Lower leg skin (tissue), 4 donors: ENCODE measurements around the gene POLN. TPM values are rescaled to one million over a fixed set of nuclear protein-coding genes. Genes with fewer than 3 reads are reported as not detected.

Experiments used
- DNase-seq, 2 donors: peaks; one replicate each; pipeline ENCODE4 v3.0.0-alpha.2; 2019; ENCODE audit warnings: low spot score in 2 of 2
- H3K4me3 ChIP-seq: fragments of 200-600 bp; sonication (generic); 2 replicates; pipeline ENCODE4 v1.5.1; 2017; ENCODE audit warnings: mild to moderate bottlenecking, low read depth; ENCODE audit not compliant: poor library complexity, severe bottlenecking
- POLR2A ChIP-seq, 2 donors: fragments of 450-650 bp; IDR thresholded peaks; one replicate each; pipeline ENCODE4 v1.6.1; 2016 to 2017; ENCODE audit warnings: antibody characterized with exemption in 2 of 2, mild to moderate bottlenecking in 1 of 2, moderate library complexity in 1 of 2
- WGBS, 2 donors: methylation state at CpG; one replicate each; pipeline ENCODE4 v1.1.5; 2018; 5-methylcytosine and 5-hydroxymethylcytosine counted together
- intact Hi-C: fragments of 100-400 bp; cut with DNase I; formaldehyde crosslinking; loops from one replicate; pipeline ENCODE4 v1.15.0; 2023; ENCODE audit warnings: low total_unique reads
- total RNA-seq, 4 donors: library from RNA; depleted of rRNA; stranded (reverse); fragments of >200 nt; gene quantifications; one replicate each; pipeline ENCODE4 v1.1.0, GENCODE V29; 2016
- TF ChIP-seq, protein P1 (sequence below), 3 donors: fragments of 450-650 bp; IDR thresholded peaks; one replicate each; pipeline ENCODE4 v1.5.1; 2016; ENCODE audit warnings: antibody characterized with exemption in 3 of 3, mild to moderate bottlenecking in 3 of 3, moderate library complexity in 2 of 3

POLN gene
- total RNA-seq, 4 donors from 2014 or later, result 0.30 to 3.3 (median 0.89) TPM

- intact Hi-C loops, result no loop called here
- H3K4me3 ChIP-seq, result no peak overlapping the region
- 75 to 81% methylated on average over 11 of the region's 11 CpGs for WGBS, 2 donors
- DNase-seq, result peak in 1 of 2 donors; percentile 53
- TF ChIP-seq, protein P1, sequence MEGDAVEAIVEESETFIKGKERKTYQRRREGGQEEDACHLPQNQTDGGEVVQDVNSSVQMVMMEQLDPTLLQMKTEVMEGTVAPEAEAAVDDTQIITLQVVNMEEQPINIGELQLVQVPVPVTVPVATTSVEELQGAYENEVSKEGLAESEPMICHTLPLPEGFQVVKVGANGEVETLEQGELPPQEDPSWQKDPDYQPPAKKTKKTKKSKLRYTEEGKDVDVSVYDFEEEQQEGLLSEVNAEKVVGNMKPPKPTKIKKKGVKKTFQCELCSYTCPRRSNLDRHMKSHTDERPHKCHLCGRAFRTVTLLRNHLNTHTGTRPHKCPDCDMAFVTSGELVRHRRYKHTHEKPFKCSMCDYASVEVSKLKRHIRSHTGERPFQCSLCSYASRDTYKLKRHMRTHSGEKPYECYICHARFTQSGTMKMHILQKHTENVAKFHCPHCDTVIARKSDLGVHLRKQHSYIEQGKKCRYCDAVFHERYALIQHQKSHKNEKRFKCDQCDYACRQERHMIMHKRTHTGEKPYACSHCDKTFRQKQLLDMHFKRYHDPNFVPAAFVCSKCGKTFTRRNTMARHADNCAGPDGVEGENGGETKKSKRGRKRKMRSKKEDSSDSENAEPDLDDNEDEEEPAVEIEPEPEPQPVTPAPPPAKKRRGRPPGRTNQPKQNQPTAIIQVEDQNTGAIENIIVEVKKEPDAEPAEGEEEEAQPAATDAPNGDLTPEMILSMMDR (IDR thresholded peaks at IDR 0.05), result no peak
- no peak for TF ChIP-seq POLR2A (IDR thresholded peaks at IDR 0.05)
These were observed 196.4 kb downstream of the POLN start for GRCh38 chr4:2045518-2045951.

DNA sequence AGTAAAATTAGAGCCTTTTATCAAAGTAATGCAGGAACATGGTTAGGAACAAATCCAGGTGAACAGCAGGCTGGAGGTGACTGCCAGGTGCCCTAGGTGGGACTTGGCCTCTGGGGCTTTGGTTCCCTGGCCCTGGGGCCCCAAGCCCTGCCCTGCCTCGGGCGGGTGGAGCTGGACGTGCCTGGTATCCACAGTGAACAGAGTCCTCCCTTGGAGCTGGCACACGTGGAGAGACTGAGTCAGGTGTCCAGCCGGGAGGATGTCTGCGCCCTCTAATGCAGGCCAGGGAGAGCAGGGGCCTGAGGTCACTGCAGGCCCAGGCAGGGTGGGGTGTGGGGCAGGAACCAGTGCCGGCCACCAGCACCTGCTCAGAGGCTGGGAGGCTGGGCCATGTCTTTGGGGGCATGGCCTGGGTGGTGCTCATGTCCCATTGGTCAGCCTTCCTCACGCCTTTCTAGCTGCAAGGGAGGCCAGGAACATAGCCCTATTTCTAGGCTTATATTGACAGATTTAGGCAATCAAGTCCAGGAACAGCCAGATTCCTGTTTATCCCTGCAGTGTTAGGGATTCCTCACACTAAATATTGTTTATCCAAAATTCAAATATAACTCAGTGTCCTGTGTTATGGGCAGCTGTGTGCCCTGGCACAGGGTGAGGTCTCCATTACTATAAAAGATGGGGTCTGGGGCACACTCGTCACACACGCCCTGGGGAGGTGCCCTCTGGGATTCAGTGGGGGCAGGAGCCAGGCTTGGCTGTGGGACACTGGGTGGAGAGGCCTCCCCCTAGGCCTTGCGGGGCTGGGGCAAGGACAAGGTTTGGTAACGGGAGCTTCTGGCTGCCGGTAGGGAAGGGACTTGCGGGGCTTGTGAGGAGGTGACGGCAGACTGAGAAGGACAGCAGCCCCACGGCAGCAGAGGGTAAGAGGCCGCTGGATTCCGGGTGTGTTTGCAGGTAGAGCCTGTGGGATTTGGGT, 197.1 kb downstream of the POLN start:
- 86 to 88% methylated on average over 17 to 18 of the region's 18 CpGs for WGBS, 2 donors
- DNase-seq, result peak in 1 of 2 donors; percentile 68
- intact Hi-C loops, result no loop called here
- TF ChIP-seq, protein P1 (IDR thresholded peaks at IDR 0.05), result no peak
- no peak for TF ChIP-seq POLR2A (IDR thresholded peaks at IDR 0.05)
- H3K4me3 ChIP-seq, result no peak overlapping the region

GRCh38 chr4:2044119-2044485, 197.8 kb downstream of the POLN start:
- WGBS, 2 donors, result 83 to 85% methylated on average over 6 of the region's 6 CpGs
- TF ChIP-seq, protein P1 (IDR thresholded peaks at IDR 0.05), result no peak
- TF ChIP-seq POLR2A (IDR thresholded peaks at IDR 0.05), result no peak
- intact Hi-C loops, result no loop called here
- DNase-seq, result no peak
- no peak overlapping the region for H3K4me3 ChIP-seq

DNA sequence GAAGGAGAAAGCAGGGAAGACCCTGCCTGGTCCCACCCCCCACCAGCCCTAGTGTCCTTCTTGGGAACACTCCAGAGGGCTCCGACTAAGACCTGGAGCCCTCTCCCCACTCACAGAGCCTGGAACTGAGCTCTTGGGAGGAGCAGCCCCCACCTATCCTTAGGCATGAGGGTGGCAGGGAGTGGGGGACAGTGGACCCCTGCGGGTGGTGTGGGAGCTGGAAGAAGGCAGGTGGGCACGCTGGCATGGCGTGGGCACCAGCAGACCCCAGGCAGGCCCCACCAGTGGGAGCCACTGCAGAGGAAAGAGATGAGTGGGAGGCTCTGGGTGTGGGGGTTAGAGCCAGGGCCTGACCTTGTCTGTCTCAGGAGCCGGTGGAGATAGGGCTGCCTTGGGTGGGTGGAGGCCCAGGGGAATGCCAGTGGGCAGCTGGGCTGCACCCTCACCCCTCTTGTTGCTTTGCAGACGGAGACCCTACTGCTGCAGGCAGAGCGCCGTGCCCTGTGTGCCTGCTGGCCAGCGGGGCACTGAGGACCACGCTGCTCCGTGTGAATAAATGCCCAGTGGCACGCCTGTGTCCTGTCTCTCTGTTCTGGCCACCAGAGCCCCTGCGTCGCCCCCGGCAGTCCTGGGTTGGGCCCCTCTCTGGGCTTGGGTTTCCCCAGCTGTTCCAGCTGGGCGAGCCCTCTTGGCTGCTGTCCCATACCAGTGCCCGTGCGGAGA, 198.4 kb downstream of the POLN start:
- WGBS, 2 donors, result 86 to 93% methylated on average over 9 to 18 of the region's 18 CpGs
- no peak for TF ChIP-seq POLR2A (IDR thresholded peaks at IDR 0.05)
- TF ChIP-seq, protein P1 (IDR thresholded peaks at IDR 0.05), result no peak
- DNase-seq, result peak in 1 of 2 donors; percentile 78
- no peak overlapping the region for H3K4me3 ChIP-seq
- intact Hi-C loops, result no loop called here

GRCh38 chr4:2042947-2043395, 198.9 kb downstream of the POLN start:
- peak in 1 of 2 donors; percentile 39 for DNase-seq

More at GRCh38 chr4:2042947-2043395, 198.9 kb downstream of the POLN start:
- H3K4me3 ChIP-seq, result no peak overlapping the region
- intact Hi-C loops, result no loop called here
- no peak for TF ChIP-seq POLR2A (IDR thresholded peaks at IDR 0.05)
- WGBS, 2 donors, result 81 to 89% methylated on average over 8 of the region's 8 CpGs
